HepG2 (cell line): ENCODE results near the gene ACVR1C. TPM values are rescaled to one million over a fixed set of nuclear protein-coding genes. Genes with fewer than 3 reads are reported as not detected.

ENCODE experiments used
- ATF4 ChIP-seq, 2 experiments: fragments of 450-650 bp in 1 of 2; sonication (generic) in 1 of 2; formaldehyde crosslinking; IDR thresholded peaks; 2 replicates each; pipeline versions ENCODE4 v1.5.0 to v1.8.0; 2020 to 2022; ENCODE audit warnings: mild to moderate bottlenecking in 1 of 2, missing genetic modification reagents in 1 of 2
- BCL6 ChIP-seq: IDR thresholded peaks from 2 replicates; pipeline ENCODE4 v1.6.1; 2016; ENCODE audit warnings: missing genetic modification reagents, missing compliant biosample characterization
- HES4 ChIP-seq: sonication (generic); formaldehyde crosslinking; IDR thresholded peaks from 2 replicates; pipeline ENCODE4 v1.9.0; 2021; ENCODE audit warnings: mild to moderate bottlenecking, missing genetic modification reagents, borderline replicate concordance
- HNRNPLL ChIP-seq: fragments of 200-400 bp; formaldehyde crosslinking; IDR thresholded peaks from 2 replicates; pipeline ENCODE4 v1.6.1; 2017; ENCODE audit warnings: mild to moderate bottlenecking, low read depth, low read length; ENCODE audit not compliant: poor library complexity, severe bottlenecking
- KDM2A ChIP-seq: sonication (generic); formaldehyde crosslinking; IDR thresholded peaks from 2 replicates; pipeline ENCODE4 v1.4.0; 2020; ENCODE audit warnings: low read depth, missing genetic modification reagents, borderline replicate concordance
- NFIB ChIP-seq: sonication (generic); formaldehyde crosslinking; IDR thresholded peaks from 2 replicates; pipeline ENCODE4 v1.9.0; 2021; ENCODE audit warnings: missing genetic modification reagents, mild to moderate bottlenecking, borderline replicate concordance
- POGZ ChIP-seq: sonication (generic); formaldehyde crosslinking; IDR thresholded peaks from 2 replicates; pipeline ENCODE4 v1.4.0; 2020; ENCODE audit warnings: mild to moderate bottlenecking, missing genetic modification reagents
- RXRB ChIP-seq: IDR thresholded peaks from 2 replicates; pipeline ENCODE4 v1.6.1; 2016; ENCODE audit warnings: borderline replicate concordance, missing genetic modification reagents, missing compliant biosample characterization
- SAP130 ChIP-seq: IDR thresholded peaks from 2 replicates; pipeline ENCODE4 v1.6.1; 2016; ENCODE audit warnings: low read depth
- SNAI1 ChIP-seq: sonication (generic); formaldehyde crosslinking; IDR thresholded peaks from 2 replicates; pipeline ENCODE4 v1.5.0; 2020; ENCODE audit warnings: mild to moderate bottlenecking, missing genetic modification reagents, borderline replicate concordance
- SP1 ChIP-seq, 2 experiments: fragments of 450-650 bp in 1 of 2; sonication (generic) in 1 of 2; formaldehyde crosslinking in 1 of 2; IDR thresholded peaks; 2 replicates each; pipeline versions ENCODE4 v1.4.0 to v1.6.1; 2016 to 2020; ENCODE audit warnings: missing genetic modification reagents in 1 of 2
- STAG1 ChIP-seq: sonication (generic); formaldehyde crosslinking; IDR thresholded peaks from 2 replicates; pipeline ENCODE4 v1.4.0; 2020; ENCODE audit warnings: missing genetic modification reagents
- ZNF225 ChIP-seq: sonication (generic); formaldehyde crosslinking; IDR thresholded peaks from 2 replicates; pipeline ENCODE4 v1.4.0; 2020; ENCODE audit warnings: mild to moderate bottlenecking, missing genetic modification reagents
- ZNF782 ChIP-seq: sonication (generic); formaldehyde crosslinking; IDR thresholded peaks from 2 replicates; pipeline ENCODE4 v1.4.0; 2020; ENCODE audit warnings: missing genetic modification reagents, mild to moderate bottlenecking, borderline replicate concordance
- polyA plus RNA-seq, 8 experiments: library from polyadenylated mRNA; depleted of rRNA in 3 of 8; stranded (reverse) in 7 of 8; unstranded in 1 of 8; fragments of >200 nt; fragmentation: Illumina TruSeq in 4 of 8; extraction: Trizol in 4 of 8; gene quantifications; 2 replicates each; pipeline versions ENCODE4 v1.2.1 to v1.2.3, GENCODE V29; 2011 to 2016; ENCODE audit warnings: low read depth in 4 of 8, missing spikeins in 1 of 8, mixed read lengths in 1 of 8; ENCODE audit not compliant: insufficient read depth in 1 of 8
- total RNA-seq, 5 experiments: library from RNA; depleted of rRNA; stranded (reverse); fragments of >200 nt; fragmentation: Illumina TruSeq; extraction: Trizol; gene quantifications; 2 replicates each; pipeline ENCODE4 v1.2.3, GENCODE V29; 2016; ENCODE audit warnings: low read depth in 1 of 5
- TF ChIP-seq, protein P1 (sequence below): sonication (generic); formaldehyde crosslinking; IDR thresholded peaks from 2 replicates; pipeline ENCODE4 v1.5.0; 2020; ENCODE audit warnings: mild to moderate bottlenecking, missing genetic modification reagents, borderline replicate concordance
- TF ChIP-seq, protein P2 (sequence below): IDR thresholded peaks from 2 replicates; pipeline ENCODE4 v1.6.1; 2016; ENCODE audit warnings: mild to moderate bottlenecking, missing biosample characterization, missing genetic modification reagents
- TF ChIP-seq, protein P3 (sequence below): sonication (generic); formaldehyde crosslinking; IDR thresholded peaks from 2 replicates; pipeline ENCODE4 v1.8.1; 2023; ENCODE audit warnings: mild to moderate bottlenecking, moderate library complexity, missing genetic modification reagents

The ACVR1C gene
- total and polyA plus RNA-seq, 2 of the 13 experiments (the other 11 are each of a cell fraction or from before 2014, with no cell fraction given): 0.05 to 1.0 TPM

- TF ChIP-seq, protein P1, sequence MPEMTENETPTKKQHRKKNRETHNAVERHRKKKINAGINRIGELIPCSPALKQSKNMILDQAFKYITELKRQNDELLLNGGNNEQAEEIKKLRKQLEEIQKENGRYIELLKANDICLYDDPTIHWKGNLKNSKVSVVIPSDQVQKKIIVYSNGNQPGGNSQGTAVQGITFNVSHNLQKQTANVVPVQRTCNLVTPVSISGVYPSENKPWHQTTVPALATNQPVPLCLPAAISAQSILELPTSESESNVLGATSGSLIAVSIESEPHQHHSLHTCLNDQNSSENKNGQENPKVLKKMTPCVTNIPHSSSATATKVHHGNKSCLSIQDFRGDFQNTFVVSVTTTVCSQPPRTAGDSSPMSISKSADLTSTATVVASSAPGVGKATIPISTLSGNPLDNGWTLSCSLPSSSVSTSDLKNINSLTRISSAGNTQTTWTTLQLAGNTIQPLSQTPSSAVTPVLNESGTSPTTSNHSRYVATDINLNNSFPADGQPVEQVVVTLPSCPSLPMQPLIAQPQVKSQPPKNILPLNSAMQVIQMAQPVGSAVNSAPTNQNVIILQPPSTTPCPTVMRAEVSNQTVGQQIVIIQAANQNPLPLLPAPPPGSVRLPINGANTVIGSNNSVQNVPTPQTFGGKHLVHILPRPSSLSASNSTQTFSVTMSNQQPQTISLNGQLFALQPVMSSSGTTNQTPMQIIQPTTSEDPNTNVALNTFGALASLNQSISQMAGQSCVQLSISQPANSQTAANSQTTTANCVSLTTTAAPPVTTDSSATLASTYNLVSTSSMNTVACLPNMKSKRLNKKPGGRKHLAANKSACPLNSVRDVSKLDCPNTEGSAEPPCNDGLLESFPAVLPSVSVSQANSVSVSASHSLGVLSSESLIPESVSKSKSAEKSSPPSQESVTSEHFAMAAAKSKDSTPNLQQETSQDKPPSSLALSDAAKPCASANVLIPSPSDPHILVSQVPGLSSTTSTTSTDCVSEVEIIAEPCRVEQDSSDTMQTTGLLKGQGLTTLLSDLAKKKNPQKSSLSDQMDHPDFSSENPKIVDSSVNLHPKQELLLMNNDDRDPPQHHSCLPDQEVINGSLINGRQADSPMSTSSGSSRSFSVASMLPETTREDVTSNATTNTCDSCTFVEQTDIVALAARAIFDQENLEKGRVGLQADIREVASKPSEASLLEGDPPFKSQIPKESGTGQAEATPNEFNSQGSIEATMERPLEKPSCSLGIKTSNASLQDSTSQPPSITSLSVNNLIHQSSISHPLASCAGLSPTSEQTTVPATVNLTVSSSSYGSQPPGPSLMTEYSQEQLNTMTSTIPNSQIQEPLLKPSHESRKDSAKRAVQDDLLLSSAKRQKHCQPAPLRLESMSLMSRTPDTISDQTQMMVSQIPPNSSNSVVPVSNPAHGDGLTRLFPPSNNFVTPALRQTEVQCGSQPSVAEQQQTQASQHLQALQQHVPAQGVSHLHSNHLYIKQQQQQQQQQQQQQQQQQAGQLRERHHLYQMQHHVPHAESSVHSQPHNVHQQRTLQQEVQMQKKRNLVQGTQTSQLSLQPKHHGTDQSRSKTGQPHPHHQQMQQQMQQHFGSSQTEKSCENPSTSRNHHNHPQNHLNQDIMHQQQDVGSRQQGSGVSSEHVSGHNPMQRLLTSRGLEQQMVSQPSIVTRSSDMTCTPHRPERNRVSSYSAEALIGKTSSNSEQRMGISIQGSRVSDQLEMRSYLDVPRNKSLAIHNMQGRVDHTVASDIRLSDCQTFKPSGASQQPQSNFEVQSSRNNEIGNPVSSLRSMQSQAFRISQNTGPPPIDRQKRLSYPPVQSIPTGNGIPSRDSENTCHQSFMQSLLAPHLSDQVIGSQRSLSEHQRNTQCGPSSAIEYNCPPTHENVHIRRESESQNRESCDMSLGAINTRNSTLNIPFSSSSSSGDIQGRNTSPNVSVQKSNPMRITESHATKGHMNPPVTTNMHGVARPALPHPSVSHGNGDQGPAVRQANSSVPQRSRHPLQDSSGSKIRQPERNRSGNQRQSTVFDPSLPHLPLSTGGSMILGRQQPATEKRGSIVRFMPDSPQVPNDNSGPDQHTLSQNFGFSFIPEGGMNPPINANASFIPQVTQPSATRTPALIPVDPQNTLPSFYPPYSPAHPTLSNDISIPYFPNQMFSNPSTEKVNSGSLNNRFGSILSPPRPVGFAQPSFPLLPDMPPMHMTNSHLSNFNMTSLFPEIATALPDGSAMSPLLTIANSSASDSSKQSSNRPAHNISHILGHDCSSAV (CRISPR knock-in tag): no peak
- TF ChIP-seq ATF4 (CRISPR knock-in tag; IDR thresholded peaks at IDR 0.05) (peak in 1 of 2 experiments; percentile 71; a peak in 2 of 4 replicates), BCL6 (CRISPR knock-in tag) (peak; percentile 74), SP1 (IDR thresholded peaks at IDR 0.05) (no peak), SP1 (CRISPR knock-in tag; IDR thresholded peaks at IDR 0.05) (0 out of 2 replicates have a peak, but pooled peaks have one; percentile 26), KDM2A (CRISPR knock-in tag) (peak; percentile 82), SAP130 (CRISPR knock-in tag) (no peak; the same call in 1 of the 2 replicates), ZNF225 (CRISPR knock-in tag) (peak; percentile 16; the same call in 1 of the 2 replicates), NFIB (CRISPR knock-in tag) (no peak), ZNF782 (CRISPR knock-in tag) (peak; percentile 41; the same call in 1 of the 2 replicates), SNAI1 (CRISPR knock-in tag) (no peak), HES4 (CRISPR knock-in tag) (no peak), HNRNPLL (peak; percentile 66), STAG1 (0 out of 2 replicates have a peak, but pooled peaks have one; percentile 8), POGZ (CRISPR knock-in tag) (peak; percentile 25; the same call in 1 of the 2 replicates), RXRB (CRISPR knock-in tag) (peak; percentile 18; the same call in 1 of the 2 replicates)
- TF ChIP-seq, protein P2, sequence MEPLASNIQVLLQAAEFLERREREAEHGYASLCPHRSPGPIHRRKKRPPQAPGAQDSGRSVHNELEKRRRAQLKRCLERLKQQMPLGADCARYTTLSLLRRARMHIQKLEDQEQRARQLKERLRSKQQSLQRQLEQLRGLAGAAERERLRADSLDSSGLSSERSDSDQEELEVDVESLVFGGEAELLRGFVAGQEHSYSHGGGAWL (CRISPR knock-in tag): 0 out of 2 replicates have a peak, but pooled peaks have one; percentile 37
- TF ChIP-seq, protein P3, sequence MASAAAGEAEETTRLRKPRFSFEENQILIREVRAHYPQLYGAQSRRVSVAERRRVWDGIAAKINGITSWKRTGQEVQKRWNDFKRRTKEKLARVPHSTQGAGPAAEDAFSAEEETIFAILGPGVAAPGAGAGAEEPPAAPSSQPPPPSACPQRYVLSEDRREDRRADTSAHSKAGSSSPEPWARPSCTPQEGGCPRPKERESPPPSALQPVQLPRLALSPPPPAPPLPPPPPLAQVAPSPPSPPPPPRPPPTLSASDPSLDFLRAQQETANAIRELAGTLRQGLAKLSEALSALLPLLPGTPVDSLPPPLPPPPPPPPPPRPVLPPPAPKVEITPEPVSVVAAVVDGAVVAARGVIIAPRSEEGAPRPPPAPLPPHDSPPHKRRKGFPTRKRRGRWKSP (CRISPR knock-in tag): peak; percentile 87
Measured at GRCh38 chr2:157628477-157629415, at the start of gene ACVR1C (continued).
